ENCODE results near the gene DIABLO. TPM values are rescaled to one million over a fixed set of nuclear protein-coding genes. Genes with fewer than 3 reads are reported as not detected.

DIABLO gene
- total RNA-seq, 1 experiment from 2014 or later, result 60.1 TPM

- POLR2A ChIA-PET, result no interaction called here
- Histone ChIP-seq H3K4me1 (ENCODE audit: control insufficient read depth in 1 of 2, insufficient read depth in 2 of 2, low read length in 2 of 2) (no peaks in the 10 kb centered on the region), H3K36me3 (ENCODE audit: control insufficient read depth in 1 of 2, insufficient read depth in 2 of 2, low read length in 2 of 2) (peaks cover 0 to 2% of the 10 kb centered on the region in 2 experiments; a peak in 2 of 4 replicates), H3K9ac (ENCODE audit: low read length) (no peak overlapping the region), H2AFZ (ENCODE audit: low read depth, low read length, poor library complexity, severe bottlenecking) (no peak overlapping the region), H3K9me3 (ENCODE audit: control insufficient read depth in 1 of 2, insufficient read depth in 1 of 2, low read depth in 1 of 2, low read length in 2 of 2) (no peaks in the 10 kb centered on the region), H4K20me1 (ENCODE audit: insufficient read depth) (no peaks in the 10 kb centered on the region), H3K4me2 (ENCODE audit: low read length) (no peak overlapping the region), H3K79me2 (ENCODE audit: insufficient read depth, low read length) (no peaks in the 10 kb centered on the region), H3K27ac (ENCODE audit: low read depth, low read length) (no peak overlapping the region), H3K27me3 (ENCODE audit: insufficient read depth, low read length) (no peaks in the 10 kb centered on the region), H3K9me2 (ENCODE audit: insufficient read depth) (no peaks in the 10 kb centered on the region), H3K4me3 (replicated peaks in 1 of 2; ENCODE audit: low read depth in 1 of 2, low read length in 2 of 2) (no peak overlapping the region)
- no peak for TF ChIP-seq FOSL1 (IDR thresholded peaks at IDR 0.05; ENCODE audit: low read depth)
- TF ChIP-seq SIN3A (IDR thresholded peaks at IDR 0.05; ENCODE audit: low read depth), result no peak
- TF ChIP-seq, protein P1, sequence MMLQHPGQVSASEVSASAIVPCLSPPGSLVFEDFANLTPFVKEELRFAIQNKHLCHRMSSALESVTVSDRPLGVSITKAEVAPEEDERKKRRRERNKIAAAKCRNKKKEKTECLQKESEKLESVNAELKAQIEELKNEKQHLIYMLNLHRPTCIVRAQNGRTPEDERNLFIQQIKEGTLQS (IDR thresholded peaks at IDR 0.05), result no peak
- no peak for TF ChIP-seq EZH2phosphoT487 (IDR thresholded peaks at IDR 0.05; ENCODE audit: borderline replicate concordance)
- TF ChIP-seq POLR2A (IDR thresholded peaks at IDR 0.05; ENCODE audit: borderline replicate concordance, extremely low read depth, insufficient read depth, insufficient read length), result no peak
- TF ChIP-seq CEBPB (IDR thresholded peaks at IDR 0.05; ENCODE audit: low read depth), result no peak
- TF ChIP-seq POLR2AphosphoS5 (IDR thresholded peaks at IDR 0.05; ENCODE audit: low read depth, low read length), result no peak
- no peak for TF ChIP-seq EZH2 (IDR thresholded peaks at IDR 0.05)
- no peak for DNase-seq (ENCODE audit: low read depth, low spot score)
- CTCF ChIA-PET, result no interaction called here
- BruUV-seq (replicated peaks), result no TSS peak
- ATAC-seq, result no peak
- RAD21 ChIA-PET (ENCODE audit: low non-redundant PET in 1 of 2, low total read pairs in 2 of 2, uncharacterized antibody in 2 of 2, unreplicated experiment in 2 of 2), result no interaction called here
- intact Hi-C loops (cut with micrococcal nuclease), result no loop called here
Observed at GRCh38 chr12:122245553-122245952, 19.7 kb upstream of the DIABLO start.

- no peak for ATAC-seq
- Histone ChIP-seq H3K36me3 (ENCODE audit: control insufficient read depth in 1 of 2, insufficient read depth in 2 of 2, low read length in 2 of 2) (peaks cover 0 to 2% of the 10 kb centered on the region in 2 experiments; a peak in 2 of 4 replicates), H3K9me2 (ENCODE audit: insufficient read depth) (no peaks in the 10 kb centered on the region), H3K27ac (ENCODE audit: low read depth, low read length) (no peak overlapping the region), H3K4me2 (ENCODE audit: low read length) (no peak overlapping the region), H3K9ac (ENCODE audit: low read length) (no peak overlapping the region), H3K79me2 (ENCODE audit: insufficient read depth, low read length) (no peaks in the 10 kb centered on the region), H2AFZ (ENCODE audit: low read depth, low read length, poor library complexity, severe bottlenecking) (no peak overlapping the region), H3K27me3 (ENCODE audit: insufficient read depth, low read length) (no peaks in the 10 kb centered on the region), H3K4me1 (ENCODE audit: control insufficient read depth in 1 of 2, insufficient read depth in 2 of 2, low read length in 2 of 2) (no peaks in the 10 kb centered on the region), H3K9me3 (ENCODE audit: control insufficient read depth in 1 of 2, insufficient read depth in 1 of 2, low read depth in 1 of 2, low read length in 2 of 2) (no peaks in the 10 kb centered on the region), H4K20me1 (ENCODE audit: insufficient read depth) (no peaks in the 10 kb centered on the region), H3K4me3 (replicated peaks in 1 of 2; ENCODE audit: low read depth in 1 of 2, low read length in 2 of 2) (no peak overlapping the region)
- BruUV-seq (replicated peaks), result no TSS peak
- no peak for DNase-seq (ENCODE audit: low read depth, low spot score)
- RAD21 ChIA-PET (ENCODE audit: low non-redundant PET in 1 of 2, low total read pairs in 2 of 2, uncharacterized antibody in 2 of 2, unreplicated experiment in 2 of 2), result no interaction called here
- no peak for TF ChIP-seq JUND (IDR thresholded peaks at IDR 0.05)
- no peak for TF ChIP-seq EZH2 (IDR thresholded peaks at IDR 0.05)
- no peak for TF ChIP-seq CBX3 (IDR thresholded peaks at IDR 0.05; ENCODE audit: low read depth)
- no peak for TF ChIP-seq POLR2A (IDR thresholded peaks at IDR 0.05; ENCODE audit: borderline replicate concordance, extremely low read depth, insufficient read depth, insufficient read length)
- no peak for TF ChIP-seq EZH2phosphoT487 (IDR thresholded peaks at IDR 0.05; ENCODE audit: borderline replicate concordance)
- TF ChIP-seq SIN3A (IDR thresholded peaks at IDR 0.05; ENCODE audit: low read depth), result no peak
- no peak for TF ChIP-seq ZBTB33 (IDR thresholded peaks at IDR 0.05; ENCODE audit: extremely low read depth, insufficient replicate concordance, low read length)
- no peak for TF ChIP-seq ZNF274 (IDR thresholded peaks at IDR 0.05; ENCODE audit: low read depth, low read length)
- no peak for TF ChIP-seq YY1 (IDR thresholded peaks at IDR 0.05; ENCODE audit: extremely low read depth, insufficient replicate concordance, low read depth, low read length)
- no peak for TF ChIP-seq FOSL1 (IDR thresholded peaks at IDR 0.05; ENCODE audit: low read depth)
- TF ChIP-seq ELF1 (IDR thresholded peaks at IDR 0.05; ENCODE audit: borderline replicate concordance, low read depth), result no peak
- intact Hi-C loops (cut with micrococcal nuclease), result no loop called here
- POLR2A ChIA-PET, result no interaction called here
- CTCF ChIA-PET, result no interaction called here
Observed at GRCh38 chr12:122244565-122245371, 18.9 kb upstream of the DIABLO start.

Measured in HCT116 (cell line).